ENCODE measurements around the gene NTN4. TPM values are rescaled to one million over a fixed set of nuclear protein-coding genes. Genes with fewer than 3 reads are reported as not detected.

The NTN4 gene
- total RNA-seq, 1 donor from 2014 or later, result 0.13 TPM

- Mint-ChIP-seq H3K27me3 (ENCODE audit: unreplicated experiment) (no peaks in the 10 kb centered on the region), H3K4me3 (ENCODE audit: unreplicated experiment) (no peak overlapping the region), H3K4me1 (ENCODE audit: unreplicated experiment) (no peaks in the 10 kb centered on the region), H3K36me3 (ENCODE audit: low read depth, unreplicated experiment) (no peaks in the 10 kb centered on the region), H3K9me3 (ENCODE audit: unreplicated experiment) (no peaks in the 10 kb centered on the region), H3K27ac (ENCODE audit: unreplicated experiment) (no peak overlapping the region)
- no peak for TF ChIP-seq CTCF (IDR thresholded peaks at IDR 0.05; ENCODE audit: unreplicated experiment)
- no peak for DNase-seq (ENCODE audit: low spot score)
Measured at GRCh38 chr12:95762123-95762785, 28.3 kb downstream of the NTN4 start.

- H3K4me3 Mint-ChIP-seq (ENCODE audit: unreplicated experiment), result no peak overlapping the region
- no peaks in the 10 kb centered on the region for H3K4me1 Mint-ChIP-seq (ENCODE audit: unreplicated experiment)
- no peaks in the 10 kb centered on the region for H3K9me3 Mint-ChIP-seq (ENCODE audit: unreplicated experiment)
- H3K36me3 Mint-ChIP-seq (ENCODE audit: low read depth, unreplicated experiment), result no peaks in the 10 kb centered on the region
- DNase-seq (ENCODE audit: low spot score), result no peak
- no peak overlapping the region for H3K27ac Mint-ChIP-seq (ENCODE audit: unreplicated experiment)
- no peaks in the 10 kb centered on the region for H3K27me3 Mint-ChIP-seq (ENCODE audit: unreplicated experiment)
- TF ChIP-seq CTCF (IDR thresholded peaks at IDR 0.05; ENCODE audit: unreplicated experiment), result no peak
Measured at GRCh38 chr12:95760371-95760770, 30.2 kb downstream of the NTN4 start.

DNA sequence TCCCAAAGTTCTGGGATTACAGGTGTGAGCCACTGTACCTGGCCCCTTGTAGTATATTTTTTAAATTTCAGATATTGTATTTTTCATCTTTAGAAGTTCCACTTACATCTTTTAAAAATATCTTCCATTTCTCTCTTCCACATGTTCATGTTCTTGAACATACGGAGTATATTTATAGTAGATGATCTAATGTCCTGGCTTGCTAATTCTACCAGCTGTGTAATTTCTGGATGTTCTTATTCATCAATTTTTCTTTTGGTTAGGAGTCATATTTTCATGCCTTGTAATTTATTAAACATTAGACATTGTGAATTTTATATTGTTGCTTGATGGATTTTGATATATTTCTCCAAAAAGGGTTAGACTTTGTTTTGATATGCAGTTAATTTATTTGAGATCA, 30.8 kb downstream of the NTN4 start:
- Mint-ChIP-seq H3K4me3 (ENCODE audit: unreplicated experiment) (no peak overlapping the region), H3K27me3 (ENCODE audit: unreplicated experiment) (no peaks in the 10 kb centered on the region), H3K36me3 (ENCODE audit: low read depth, unreplicated experiment) (no peaks in the 10 kb centered on the region), H3K4me1 (ENCODE audit: unreplicated experiment) (no peaks in the 10 kb centered on the region), H3K9me3 (ENCODE audit: unreplicated experiment) (no peaks in the 10 kb centered on the region), H3K27ac (ENCODE audit: unreplicated experiment) (no peak overlapping the region)
- no peak for DNase-seq (ENCODE audit: low spot score)
- no peak for TF ChIP-seq CTCF (IDR thresholded peaks at IDR 0.05; ENCODE audit: unreplicated experiment)

DNA sequence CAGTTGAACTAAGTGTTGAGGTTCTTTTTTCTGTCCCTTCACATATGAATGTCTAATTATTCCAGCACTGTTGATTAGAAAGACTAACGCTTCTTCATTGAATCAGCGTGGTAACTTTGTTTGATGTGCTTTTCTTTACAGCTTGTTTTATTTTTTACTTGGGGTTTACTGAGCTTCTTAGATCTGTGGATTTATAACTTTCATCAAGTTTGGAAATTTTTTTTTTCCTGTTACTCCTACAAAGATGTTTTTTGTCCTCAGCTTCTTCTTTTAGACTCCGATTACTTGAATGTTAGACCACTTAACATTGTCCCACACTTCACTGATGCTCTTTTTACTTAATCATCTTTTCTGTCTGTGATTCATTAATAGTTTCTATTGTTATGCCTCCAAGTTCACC, 31.5 kb downstream of the NTN4 start:
- H3K27ac Mint-ChIP-seq (ENCODE audit: unreplicated experiment), result no peak overlapping the region
- no peak overlapping the region for H3K4me3 Mint-ChIP-seq (ENCODE audit: unreplicated experiment)
- H3K9me3 Mint-ChIP-seq (ENCODE audit: unreplicated experiment), result no peaks in the 10 kb centered on the region
- no peaks in the 10 kb centered on the region for H3K36me3 Mint-ChIP-seq (ENCODE audit: low read depth, unreplicated experiment)
- H3K27me3 Mint-ChIP-seq (ENCODE audit: unreplicated experiment), result no peaks in the 10 kb centered on the region
- no peak for TF ChIP-seq CTCF (IDR thresholded peaks at IDR 0.05; ENCODE audit: unreplicated experiment)
- H3K4me1 Mint-ChIP-seq (ENCODE audit: unreplicated experiment), result no peaks in the 10 kb centered on the region
- no peak for DNase-seq (ENCODE audit: low spot score)

DNA sequence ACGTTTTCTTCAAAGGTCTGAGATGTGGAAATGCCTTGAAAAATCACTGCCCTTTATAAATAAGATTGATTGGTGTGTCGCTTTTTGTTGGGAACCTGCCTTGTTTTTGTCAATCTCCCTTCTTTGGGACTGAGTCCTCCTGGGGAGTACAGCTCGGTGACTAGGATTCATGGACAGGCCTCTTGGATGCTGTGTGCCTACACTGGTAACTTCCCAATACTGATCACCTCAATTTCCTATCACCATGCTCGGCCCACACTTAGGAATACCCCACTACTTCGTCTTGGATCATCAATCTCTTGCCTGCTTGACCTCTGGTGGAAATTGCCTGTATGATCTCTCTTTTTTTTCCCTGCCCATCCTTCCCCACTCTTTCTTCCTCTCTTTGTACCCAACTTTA, 34.2 kb downstream of the NTN4 start:
- no peak for DNase-seq (ENCODE audit: low spot score)
- Mint-ChIP-seq H3K27me3 (ENCODE audit: unreplicated experiment) (no peaks in the 10 kb centered on the region), H3K4me1 (ENCODE audit: unreplicated experiment) (peaks cover 10% of the 10 kb centered on the region), H3K4me3 (ENCODE audit: unreplicated experiment) (no peak overlapping the region), H3K9me3 (ENCODE audit: unreplicated experiment) (no peaks in the 10 kb centered on the region), H3K36me3 (ENCODE audit: low read depth, unreplicated experiment) (no peaks in the 10 kb centered on the region), H3K27ac (ENCODE audit: unreplicated experiment) (no peak overlapping the region)
- no peak for TF ChIP-seq CTCF (IDR thresholded peaks at IDR 0.05; ENCODE audit: unreplicated experiment)
